Measurements from ENCODE around the gene RALGDS. TPM values are rescaled to one million over a fixed set of nuclear protein-coding genes. Genes with fewer than 3 reads are reported as not detected.

The RALGDS gene
- total RNA-seq, 1 experiment from 2014 or later, result 36.1 TPM

- Histone ChIP-seq H3K36me3 (ENCODE audit: control insufficient read depth in 1 of 2, insufficient read depth in 2 of 2, low read length in 2 of 2) (peaks cover 24 to 50% of the 10 kb centered on the region in 2 experiments), H4K20me1 (ENCODE audit: insufficient read depth) (no peaks in the 10 kb centered on the region), H3K4me1 (ENCODE audit: control insufficient read depth in 1 of 2, insufficient read depth in 2 of 2, low read length in 2 of 2) (no peaks in the 10 kb centered on the region), H2AFZ (ENCODE audit: low read depth, low read length, poor library complexity, severe bottlenecking) (no peak overlapping the region), H3K4me3 (replicated peaks in 1 of 2; ENCODE audit: low read depth in 1 of 2, low read length in 2 of 2) (no peak overlapping the region), H3K27ac (ENCODE audit: low read depth, low read length) (no peak overlapping the region), H3K9me2 (ENCODE audit: insufficient read depth) (no peaks in the 10 kb centered on the region), H3K9me3 (ENCODE audit: control insufficient read depth in 1 of 2, insufficient read depth in 1 of 2, low read depth in 1 of 2, low read length in 2 of 2) (no peaks in the 10 kb centered on the region), H3K27me3 (ENCODE audit: insufficient read depth, low read length) (no peaks in the 10 kb centered on the region), H3K9ac (ENCODE audit: low read length) (no peak overlapping the region), H3K79me2 (ENCODE audit: insufficient read depth, low read length) (no peaks in the 10 kb centered on the region), H3K4me2 (ENCODE audit: low read length) (no peak overlapping the region)
- TF ChIP-seq ZNF274 (IDR thresholded peaks at IDR 0.05; ENCODE audit: low read depth, low read length) (no peak), YY1 (IDR thresholded peaks at IDR 0.05; ENCODE audit: extremely low read depth, insufficient replicate concordance, low read depth, low read length) (no peak), ZBTB33 (IDR thresholded peaks at IDR 0.05; ENCODE audit: extremely low read depth, insufficient replicate concordance, low read length) (no peak)
- POLR2A ChIA-PET, result no interaction called here
- intact Hi-C loops (cut with micrococcal nuclease), result no loop called here
- CTCF ChIA-PET, result interaction anchor here (2.1 kb wide), 1 partner anchor 38 kb away, joined by 7 read pairs; no protein-coding TSS in a partner anchor
- no peak for DNase-seq (ENCODE audit: low read depth, low spot score)
- ATAC-seq, result no peak
- RAD21 ChIA-PET (ENCODE audit: low non-redundant PET in 1 of 2, low total read pairs in 2 of 2, uncharacterized antibody in 2 of 2, unreplicated experiment in 2 of 2), result no interaction called here
- BruUV-seq (replicated peaks), result no TSS peak
These were observed 14.4 kb downstream of the RALGDS start for GRCh38 chr9:133106511-133107244.

- Histone ChIP-seq H3K4me3 (replicated peaks in 1 of 2; ENCODE audit: low read depth in 1 of 2, low read length in 2 of 2) (no peak overlapping the region), H3K79me2 (ENCODE audit: insufficient read depth, low read length) (no peaks in the 10 kb centered on the region), H3K4me2 (ENCODE audit: low read length) (no peak overlapping the region), H3K9me3 (ENCODE audit: control insufficient read depth in 1 of 2, insufficient read depth in 1 of 2, low read depth in 1 of 2, low read length in 2 of 2) (no peaks in the 10 kb centered on the region), H3K9me2 (ENCODE audit: insufficient read depth) (no peaks in the 10 kb centered on the region), H3K9ac (ENCODE audit: low read length) (no peak overlapping the region), H2AFZ (ENCODE audit: low read depth, low read length, poor library complexity, severe bottlenecking) (no peak overlapping the region), H3K27me3 (ENCODE audit: insufficient read depth, low read length) (no peaks in the 10 kb centered on the region), H3K36me3 (ENCODE audit: control insufficient read depth in 1 of 2, insufficient read depth in 2 of 2, low read length in 2 of 2) (peaks cover 24 to 55% of the 10 kb centered on the region in 2 experiments), H3K27ac (ENCODE audit: low read depth, low read length) (no peak overlapping the region), H4K20me1 (ENCODE audit: insufficient read depth) (no peaks in the 10 kb centered on the region), H3K4me1 (ENCODE audit: control insufficient read depth in 1 of 2, insufficient read depth in 2 of 2, low read length in 2 of 2) (no peaks in the 10 kb centered on the region)
- POLR2A ChIA-PET, result interaction anchor here (0.7 kb wide), 1 partner anchor 1220 kb away, joined by 3 read pairs; no protein-coding TSS in a partner anchor
- BruUV-seq (replicated peaks), result no TSS peak
- DNase-seq (ENCODE audit: low read depth, low spot score) (no peak), ATAC-seq (no peak)
- intact Hi-C loops (cut with micrococcal nuclease), result no loop called here
- CTCF ChIA-PET, result interaction anchor here (2.1 kb wide), 1 partner anchor 39 kb away, joined by 7 read pairs; no protein-coding TSS in a partner anchor
- RAD21 ChIA-PET (ENCODE audit: low non-redundant PET in 1 of 2, low total read pairs in 2 of 2, uncharacterized antibody in 2 of 2, unreplicated experiment in 2 of 2), result interaction anchor here in 1 of 2 experiments (0.6 kb wide), 1 partner anchor 354 kb away, joined by 3 read pairs; the partner anchor contains the start of gene CACFD1
- no peak for TF ChIP-seq MAX (IDR thresholded peaks at IDR 0.05)
- TF ChIP-seq EZH2 (IDR thresholded peaks at IDR 0.05), result no peak
- no peak for TF ChIP-seq SRF (IDR thresholded peaks at IDR 0.05; ENCODE audit: low read depth)
- TF ChIP-seq ATF3 (IDR thresholded peaks at IDR 0.05), result no peak
- TF ChIP-seq JUND (IDR thresholded peaks at IDR 0.05), result no peak
- TF ChIP-seq ZFX (IDR thresholded peaks at IDR 0.05), result no peak
- TF ChIP-seq ZNF274 (IDR thresholded peaks at IDR 0.05; ENCODE audit: low read depth, low read length), result no peak
- no peak for TF ChIP-seq TCF7L2 (IDR thresholded peaks at IDR 0.05; ENCODE audit: borderline replicate concordance, extremely low read depth, insufficient read depth, insufficient read length)
- TF ChIP-seq ZBTB33 (IDR thresholded peaks at IDR 0.05; ENCODE audit: extremely low read depth, insufficient replicate concordance, low read length), result no peak
- TF ChIP-seq ELF1 (IDR thresholded peaks at IDR 0.05; ENCODE audit: borderline replicate concordance, low read depth), result no peak
- no peak for TF ChIP-seq SP1 (IDR thresholded peaks at IDR 0.05; ENCODE audit: low read depth)
These were observed 15.6 kb downstream of the RALGDS start for GRCh38 chr9:133105461-133105770.
